ENCODE results near the gene SS18. TPM values are rescaled to one million over a fixed set of nuclear protein-coding genes. Genes with fewer than 3 reads are reported as not detected.

The SS18 gene
- total RNA-seq, 1 donor from 2014 or later, result 86.7 TPM

- Mint-ChIP-seq H3K27me3 (ENCODE audit: low read depth) (peaks cover 2% of the 10 kb centered on the region), H3K27ac (ENCODE audit: unreplicated experiment) (no peak overlapping the region), H3K9me3 (ENCODE audit: low read depth) (peaks cover 2% of the 10 kb centered on the region), H3K36me3 (ENCODE audit: low read depth) (no peaks in the 10 kb centered on the region), H3K4me3 (ENCODE audit: unreplicated experiment) (no peak overlapping the region), H3K4me1 (ENCODE audit: low read depth) (no peaks in the 10 kb centered on the region)
- TF ChIP-seq CTCF (IDR thresholded peaks at IDR 0.05), result no peak
- DNase-seq (ENCODE audit: low spot score), result no peak
Observed at GRCh38 chr18:26097563-26097962, 7.2 kb upstream of the SS18 start.

- no peak for TF ChIP-seq CTCF (IDR thresholded peaks at IDR 0.05)
- Mint-ChIP-seq H3K36me3 (ENCODE audit: low read depth) (no peaks in the 10 kb centered on the region), H3K4me3 (ENCODE audit: unreplicated experiment) (no peak overlapping the region), H3K4me1 (ENCODE audit: low read depth) (no peaks in the 10 kb centered on the region), H3K27me3 (ENCODE audit: low read depth) (peaks cover 2% of the 10 kb centered on the region), H3K27ac (ENCODE audit: unreplicated experiment) (no peak overlapping the region), H3K9me3 (ENCODE audit: low read depth) (peaks cover 2% of the 10 kb centered on the region)
- DNase-seq (ENCODE audit: low spot score), result no peak
Observed at GRCh38 chr18:26096852-26097251, 6.4 kb upstream of the SS18 start.

GRCh38 chr18:26091047-26091630 lies 726 bp upstream of the SS18 start:
- no peak for TF ChIP-seq CTCF (IDR thresholded peaks at IDR 0.05)
- Mint-ChIP-seq H3K4me3 (ENCODE audit: unreplicated experiment) (peak overlapping the region; percentile 95), H3K27ac (ENCODE audit: unreplicated experiment) (peak overlapping the region; percentile 99), H3K4me1 (ENCODE audit: low read depth) (peaks cover 31% of the 10 kb centered on the region), H3K27me3 (ENCODE audit: low read depth) (no peaks in the 10 kb centered on the region), H3K36me3 (ENCODE audit: low read depth) (peaks cover 3% of the 10 kb centered on the region), H3K9me3 (ENCODE audit: low read depth) (no peaks in the 10 kb centered on the region)
- DNase-seq (ENCODE audit: low spot score), result no peak

- peak overlapping the region; percentile 95 for H3K4me3 Mint-ChIP-seq (ENCODE audit: unreplicated experiment)
- H3K36me3 Mint-ChIP-seq (ENCODE audit: low read depth), result peaks cover 7% of the 10 kb centered on the region
- no peak for DNase-seq (ENCODE audit: low spot score)
- H3K4me1 Mint-ChIP-seq (ENCODE audit: low read depth), result peaks cover 31% of the 10 kb centered on the region
- TF ChIP-seq CTCF (IDR thresholded peaks at IDR 0.05), result no peak
- no peaks in the 10 kb centered on the region for H3K9me3 Mint-ChIP-seq (ENCODE audit: low read depth)
- no peaks in the 10 kb centered on the region for H3K27me3 Mint-ChIP-seq (ENCODE audit: low read depth)
- peak overlapping the region; percentile 81 for H3K27ac Mint-ChIP-seq (ENCODE audit: unreplicated experiment)
Observed at GRCh38 chr18:26089293-26090129, 902 bp downstream of the SS18 start.

GRCh38 chr18:26088487-26088886 lies 1.9 kb downstream of the SS18 start:
- Mint-ChIP-seq H3K27ac (ENCODE audit: unreplicated experiment) (peak overlapping the region; percentile 81), H3K4me3 (ENCODE audit: unreplicated experiment) (peak overlapping the region; percentile 95), H3K27me3 (ENCODE audit: low read depth) (no peaks in the 10 kb centered on the region), H3K4me1 (ENCODE audit: low read depth) (peaks cover 31% of the 10 kb centered on the region), H3K36me3 (ENCODE audit: low read depth) (peaks cover 7% of the 10 kb centered on the region), H3K9me3 (ENCODE audit: low read depth) (no peaks in the 10 kb centered on the region)
- no peak for TF ChIP-seq CTCF (IDR thresholded peaks at IDR 0.05)
- DNase-seq (ENCODE audit: low spot score), result no peak

All from chondrocyte (in vitro differentiated cells).